ENCODE measurements around the gene MYO3B. TPM values are rescaled to one million over a fixed set of nuclear protein-coding genes. Genes with fewer than 3 reads are reported as not detected.

The MYO3B gene
- total and polyA plus RNA-seq, 11 donors: 0.09 to 0.19 (median 0.10) TPM; not detected in 8

- intact Hi-C loops (cut with DNase I): no loop called here
- Histone ChIP-seq H3K4me3 (no peak overlapping the region), H3K9me3 (peaks cover 0 to 12% (median 0%) of the 10 kb centered on the region in 12 donors), H3K27me3 (no peaks in the 10 kb centered on the region), H3K36me3 (no peaks in the 10 kb centered on the region), H3K27ac (no peak overlapping the region), H3K4me1 (peaks cover 0 to under 1% (median 0%) of the 10 kb centered on the region in 12 donors)
- DNase-seq (no peak), ATAC-seq (no peak)
- WGBS, 4 donors: 76 to 86% (median 83%) methylated on average over 3 of the region's 3 CpGs
- no peak for TF ChIP-seq POLR2A (IDR thresholded peaks at IDR 0.05)
- TF ChIP-seq, protein P1, sequence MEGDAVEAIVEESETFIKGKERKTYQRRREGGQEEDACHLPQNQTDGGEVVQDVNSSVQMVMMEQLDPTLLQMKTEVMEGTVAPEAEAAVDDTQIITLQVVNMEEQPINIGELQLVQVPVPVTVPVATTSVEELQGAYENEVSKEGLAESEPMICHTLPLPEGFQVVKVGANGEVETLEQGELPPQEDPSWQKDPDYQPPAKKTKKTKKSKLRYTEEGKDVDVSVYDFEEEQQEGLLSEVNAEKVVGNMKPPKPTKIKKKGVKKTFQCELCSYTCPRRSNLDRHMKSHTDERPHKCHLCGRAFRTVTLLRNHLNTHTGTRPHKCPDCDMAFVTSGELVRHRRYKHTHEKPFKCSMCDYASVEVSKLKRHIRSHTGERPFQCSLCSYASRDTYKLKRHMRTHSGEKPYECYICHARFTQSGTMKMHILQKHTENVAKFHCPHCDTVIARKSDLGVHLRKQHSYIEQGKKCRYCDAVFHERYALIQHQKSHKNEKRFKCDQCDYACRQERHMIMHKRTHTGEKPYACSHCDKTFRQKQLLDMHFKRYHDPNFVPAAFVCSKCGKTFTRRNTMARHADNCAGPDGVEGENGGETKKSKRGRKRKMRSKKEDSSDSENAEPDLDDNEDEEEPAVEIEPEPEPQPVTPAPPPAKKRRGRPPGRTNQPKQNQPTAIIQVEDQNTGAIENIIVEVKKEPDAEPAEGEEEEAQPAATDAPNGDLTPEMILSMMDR (IDR thresholded peaks at IDR 0.05): no peak
These were observed 19.0 kb downstream of the MYO3B start for GRCh38 chr2:170196963-170197362.

DNA sequence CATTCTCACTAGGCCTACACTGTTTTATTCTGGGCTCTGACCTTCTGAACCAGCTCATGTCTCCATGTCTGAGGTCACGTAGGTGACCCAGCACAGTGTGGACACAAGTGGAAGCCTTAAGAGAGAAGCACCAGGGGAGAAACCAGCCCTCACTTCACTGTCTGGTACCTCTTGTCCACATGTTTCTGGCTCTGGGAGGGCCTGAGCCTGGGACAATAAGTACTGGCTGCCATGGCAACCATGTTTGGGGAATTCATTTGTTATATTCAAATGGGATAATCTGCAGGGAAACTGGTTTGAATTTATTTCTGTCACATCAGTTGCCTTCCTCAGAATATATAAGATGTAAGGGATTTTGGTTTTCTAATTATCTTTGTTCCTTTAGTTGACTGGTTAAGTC lies 23.3 kb downstream of the MYO3B start:
- DNase-seq: no peak
- no peak for ATAC-seq
- TF ChIP-seq POLR2A (IDR thresholded peaks at IDR 0.05): no peak
- TF ChIP-seq, protein P1 (IDR thresholded peaks at IDR 0.05): no peak
- Histone ChIP-seq H3K4me3 (no peak overlapping the region), H3K27ac (no peak overlapping the region), H3K27me3 (no peaks in the 10 kb centered on the region), H3K9me3 (no peaks in the 10 kb centered on the region), H3K36me3 (no peaks in the 10 kb centered on the region), H3K4me1 (peaks cover 0 to 4% (median 0%) of the 10 kb centered on the region in 12 donors)
- WGBS, 4 donors: 86 to 96% (median 95%) methylated on average over 1 of the region's 1 CpG
- intact Hi-C loops (cut with DNase I): no loop called here

- intact Hi-C loops (cut with DNase I): no loop called here
- Histone ChIP-seq H3K4me1 (peaks cover 0 to 4% (median 0%) of the 10 kb centered on the region in 12 donors), H3K27me3 (no peaks in the 10 kb centered on the region), H3K9me3 (no peaks in the 10 kb centered on the region), H3K4me3 (no peak overlapping the region), H3K36me3 (no peaks in the 10 kb centered on the region), H3K27ac (no peak overlapping the region)
- DNase-seq (no peak), ATAC-seq (peak in 1 of 4 donors; percentile 9)
- 80 to 89% (median 85%) methylated on average over 3 of the region's 3 CpGs for WGBS, 4 donors
- TF ChIP-seq POLR2A (IDR thresholded peaks at IDR 0.05): no peak
- TF ChIP-seq, protein P1 (IDR thresholded peaks at IDR 0.05): no peak
These were observed 23.9 kb downstream of the MYO3B start for GRCh38 chr2:170201734-170202393.

GRCh38 chr2:170202437-170202836 lies 24.5 kb downstream of the MYO3B start:
- intact Hi-C loops (cut with DNase I): no loop called here
- Histone ChIP-seq H3K4me3 (no peak overlapping the region), H3K9me3 (no peaks in the 10 kb centered on the region), H3K4me1 (peaks cover 0 to 4% (median 0%) of the 10 kb centered on the region in 12 donors), H3K27ac (peak overlapping the region in 1 of 12 donors; percentile 8), H3K27me3 (no peaks in the 10 kb centered on the region), H3K36me3 (no peaks in the 10 kb centered on the region)
- 34 to 40% (median 39%) methylated on average over 1 of the region's 1 CpG for WGBS, 4 donors
- TF ChIP-seq, protein P1 (IDR thresholded peaks at IDR 0.05): no peak
- no peak for TF ChIP-seq POLR2A (IDR thresholded peaks at IDR 0.05)
- peak; percentile 19 to 82 (median 47) for ATAC-seq
- no peak for DNase-seq
